Hypothalamus (tissue), 51 donors: ENCODE data around the gene KLHL29.

ENCODE experiments used
- DNase-seq, 51 donors: peaks; one replicate each; lab custom pipeline; 2025; lab: John Stamatoyannopoulos, UW

The KLHL29 gene

GRCh38 chr2:23696752-23697045 lies 311.7 kb downstream of the KLHL29 start:
- DNase-seq = peak in 2 of 51 donors; percentile 8 to 21

DNA sequence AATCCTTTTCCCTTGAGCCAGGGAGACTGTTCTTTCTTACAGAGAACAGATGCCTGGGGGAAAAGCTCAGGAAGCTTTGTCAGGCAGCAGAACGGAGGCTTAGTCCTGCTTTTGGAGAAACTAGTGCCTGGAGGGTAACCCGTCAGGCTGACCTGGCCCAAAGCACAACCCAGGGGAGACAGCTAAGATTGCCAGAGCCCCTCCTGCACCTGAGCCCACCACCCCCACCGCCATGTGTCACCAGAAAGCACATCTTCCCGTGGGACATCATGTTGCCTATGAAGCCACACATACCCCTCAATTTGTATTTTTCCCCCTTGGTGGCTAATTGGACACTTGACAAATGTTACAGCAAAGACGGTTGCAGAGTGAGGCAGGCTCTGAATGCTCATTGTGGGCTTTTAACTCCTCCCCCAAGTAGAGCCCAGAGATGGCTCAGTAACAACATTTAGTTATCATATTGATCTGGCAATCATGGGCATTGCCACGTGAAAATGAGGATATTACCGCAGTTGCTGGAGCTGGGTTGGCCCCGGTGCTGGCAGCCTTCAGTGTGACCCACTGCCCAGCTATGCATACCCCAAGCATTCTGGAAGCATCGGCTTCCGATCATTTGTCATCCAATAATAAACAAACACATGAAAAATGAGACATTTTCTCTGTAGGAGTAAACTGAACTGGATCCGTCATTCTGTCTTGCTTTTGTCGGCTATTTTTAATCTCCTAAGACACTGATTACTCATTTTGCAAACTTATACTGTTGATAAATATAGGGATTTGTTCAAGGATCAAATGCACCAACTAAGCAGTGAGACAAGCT lies 312.5 kb downstream of the KLHL29 start:
- DNase-seq = peak in 2 of 51 donors; percentile 10 to 21

DNA sequence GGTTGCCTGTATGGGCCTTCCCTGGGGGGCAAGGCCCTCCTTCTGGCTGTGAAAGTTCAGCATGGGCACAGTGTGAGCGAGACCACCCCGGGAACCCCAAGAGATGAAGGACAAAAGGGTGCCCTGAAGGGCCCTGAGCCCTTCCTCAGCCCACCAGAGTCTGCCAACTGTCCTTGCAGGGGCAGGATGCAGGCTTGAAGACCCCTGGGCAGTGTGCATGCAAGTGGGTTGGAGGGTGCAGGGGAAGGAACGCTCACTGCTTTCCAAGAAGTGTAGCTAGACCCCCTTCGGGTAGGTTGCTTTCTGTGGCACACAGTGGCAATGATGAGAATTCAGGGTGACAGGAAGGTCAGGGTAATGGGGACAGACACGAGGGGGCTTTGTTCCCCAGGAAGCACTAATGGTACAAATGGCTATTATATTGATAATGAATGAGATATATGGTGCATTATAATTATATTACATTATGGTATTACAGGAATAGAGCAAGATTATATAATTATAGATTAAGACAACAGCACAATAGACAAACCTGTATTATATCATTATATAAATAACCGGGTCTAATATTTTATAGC lies 313.2 kb downstream of the KLHL29 start:
- no peak for DNase-seq

DNA sequence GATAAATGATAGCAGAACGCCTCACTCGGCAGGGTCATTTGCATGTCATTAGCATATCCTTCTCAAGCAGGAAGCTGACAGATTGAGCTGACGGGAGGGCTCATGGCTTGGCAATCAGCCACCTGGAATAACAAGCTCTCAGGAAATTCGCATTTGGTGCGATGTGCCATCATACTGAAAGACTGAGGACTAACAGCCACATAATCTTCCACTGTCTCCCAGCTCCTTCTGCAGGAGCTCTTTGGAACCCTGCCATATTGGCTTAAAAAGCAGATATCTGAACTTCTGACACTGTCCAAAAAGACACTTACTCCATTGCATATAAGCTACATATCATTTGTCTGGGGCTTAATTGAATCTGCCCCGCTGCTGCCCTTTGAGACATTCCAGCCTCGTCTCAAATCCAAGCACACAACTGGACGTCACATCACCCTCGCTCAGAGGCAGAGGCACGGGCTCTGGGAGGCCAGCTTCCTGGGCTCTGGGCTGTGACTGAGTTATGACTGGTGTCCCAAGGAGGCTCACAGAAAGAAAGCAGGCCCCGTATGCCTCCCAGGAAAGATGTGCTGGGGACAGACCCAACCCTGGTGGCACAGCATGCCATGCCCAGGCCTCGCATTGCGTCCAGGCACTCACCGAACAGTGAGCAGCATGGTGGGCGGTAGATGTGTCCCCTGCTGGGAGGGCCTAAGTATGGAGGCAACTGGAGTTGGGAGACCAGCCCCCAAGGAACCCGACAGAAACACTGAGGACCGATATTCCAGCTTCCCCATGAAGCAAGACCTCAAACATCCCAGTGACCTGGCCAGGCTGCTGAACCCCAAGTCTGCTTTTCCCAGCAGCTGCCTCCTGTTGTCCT lies 314.0 kb downstream of the KLHL29 start:
- DNase-seq = peak in 6 of 51 donors; percentile 14 to 41 (median 22)

DNA sequence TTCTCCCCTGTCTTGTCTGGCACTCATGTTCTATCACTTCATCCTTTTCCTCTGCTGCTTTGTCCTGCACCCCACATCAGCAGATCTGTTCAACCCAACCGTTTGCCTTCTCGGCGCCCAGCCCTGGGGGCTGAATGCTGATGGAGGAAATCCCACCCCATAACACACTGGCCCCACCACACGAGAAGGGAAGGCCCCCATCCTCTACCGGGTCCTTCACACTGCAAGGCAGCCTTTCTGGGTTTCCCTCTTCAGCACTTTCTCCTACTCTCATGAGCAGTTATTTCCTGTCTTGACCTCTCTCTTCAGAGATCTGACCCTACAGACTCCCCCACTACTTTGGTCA lies 314.6 kb downstream of the KLHL29 start:
- no peak for DNase-seq

DNA sequence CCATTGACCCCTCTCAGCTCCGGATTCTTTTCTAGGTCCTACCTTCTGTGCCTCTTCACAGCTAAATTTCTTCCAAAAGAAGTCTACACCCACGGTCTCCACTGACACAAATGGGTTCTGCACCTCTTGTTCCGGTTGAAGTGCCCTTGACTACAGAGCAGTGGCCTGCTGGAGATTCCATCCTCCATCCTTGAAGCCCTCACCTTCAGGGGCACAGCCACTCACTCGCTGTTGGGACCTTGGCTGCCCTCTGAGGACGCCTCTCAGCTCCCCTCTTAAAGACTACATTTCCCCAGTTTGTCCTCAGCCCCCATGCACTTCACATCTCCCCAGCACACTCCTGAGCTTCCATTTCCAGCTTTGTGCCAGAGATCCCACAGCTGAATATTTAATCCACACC lies 315.6 kb downstream of the KLHL29 start:
- no peak for DNase-seq

DNA sequence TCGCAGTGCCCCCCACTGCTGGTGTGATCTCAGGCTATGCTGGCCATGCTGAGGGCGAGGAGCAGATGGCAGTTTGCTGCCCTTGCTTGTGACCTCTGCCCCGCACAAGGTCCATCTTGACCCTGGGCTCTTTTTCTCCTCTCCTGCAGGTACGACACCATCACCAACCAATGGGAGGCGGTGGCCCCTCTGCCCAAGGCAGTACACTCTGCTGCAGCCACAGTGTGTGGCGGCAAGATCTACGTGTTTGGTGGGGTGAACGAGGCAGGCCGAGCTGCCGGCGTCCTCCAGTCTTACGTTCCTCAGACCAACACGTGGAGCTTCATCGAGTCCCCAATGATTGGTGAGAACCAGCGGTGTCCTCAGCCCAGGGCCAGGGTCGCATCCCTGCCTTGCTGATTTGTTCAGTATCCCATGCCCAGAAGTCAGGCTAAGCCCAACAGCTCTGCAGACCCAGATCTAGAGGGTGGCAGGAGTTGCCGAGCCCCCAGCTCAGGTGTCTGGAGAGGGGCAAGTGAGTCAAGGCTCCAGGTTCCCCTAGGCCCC lies 318.1 kb downstream of the KLHL29 start:
- DNase-seq = no peak

DNA sequence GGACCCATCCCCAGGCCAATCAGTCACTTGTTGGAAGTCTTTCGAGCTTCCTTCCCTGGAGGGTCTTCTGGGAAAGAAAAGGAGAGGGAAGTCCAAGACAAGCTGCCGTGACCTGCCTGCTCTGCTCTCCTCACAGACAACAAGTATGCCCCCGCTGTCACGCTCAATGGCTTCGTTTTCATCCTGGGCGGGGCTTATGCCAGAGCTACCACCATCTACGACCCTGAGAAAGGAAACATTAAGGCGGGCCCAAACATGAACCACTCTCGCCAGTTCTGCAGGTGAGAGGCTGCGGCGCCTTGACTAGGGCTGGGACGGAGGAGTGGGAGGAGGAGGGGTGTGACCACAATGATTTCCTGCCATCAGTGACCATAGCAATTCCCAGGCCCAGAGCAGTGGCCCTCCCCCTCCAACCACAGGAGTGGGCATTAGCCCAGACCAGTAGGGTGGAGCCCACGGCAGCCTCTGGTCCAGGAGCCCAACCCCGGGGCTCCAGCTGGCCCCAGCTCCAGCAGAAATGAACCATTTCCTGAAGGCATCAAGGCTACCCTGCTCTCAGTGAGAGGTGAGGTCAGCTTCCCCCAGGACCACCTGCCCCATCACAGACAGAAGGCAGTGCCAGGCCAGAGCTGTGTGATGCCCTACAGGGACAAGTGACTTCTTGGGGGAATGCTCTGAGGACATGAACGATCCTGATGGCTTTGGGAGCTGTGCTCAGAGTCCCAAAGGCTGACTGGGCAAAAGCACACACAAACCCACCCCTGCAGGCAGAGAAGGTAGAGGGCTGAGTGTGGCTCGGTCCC lies 318.8 kb downstream of the KLHL29 start:
- no peak for DNase-seq

- peak in 1 of 51 donors; percentile 28 for DNase-seq
Observed at GRCh38 chr2:23705771-23706612, 321.0 kb downstream of the KLHL29 start.

DNA sequence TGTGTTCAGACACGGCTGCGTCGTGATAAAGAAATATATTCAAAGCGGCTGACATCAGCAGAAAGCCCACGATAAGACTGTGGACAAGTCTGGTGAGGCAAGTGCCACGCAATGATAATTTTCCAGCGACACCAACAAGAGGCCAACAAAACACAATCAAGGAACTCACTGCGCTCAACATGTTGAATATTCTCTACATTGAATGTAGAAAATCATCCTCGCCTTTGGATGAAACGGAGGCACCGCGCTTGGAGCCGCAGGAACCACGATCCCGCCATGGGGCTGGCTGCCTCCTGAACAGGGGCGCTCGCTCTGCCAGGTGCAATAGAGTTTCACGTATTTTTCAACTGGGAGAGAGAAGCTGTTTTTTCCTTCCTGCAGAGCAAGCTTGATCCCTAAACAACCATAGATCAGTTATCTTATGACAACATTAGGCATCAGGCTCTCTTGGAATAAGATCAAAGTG lies 321.7 kb downstream of the KLHL29 start:
- DNase-seq = no peak

DNA sequence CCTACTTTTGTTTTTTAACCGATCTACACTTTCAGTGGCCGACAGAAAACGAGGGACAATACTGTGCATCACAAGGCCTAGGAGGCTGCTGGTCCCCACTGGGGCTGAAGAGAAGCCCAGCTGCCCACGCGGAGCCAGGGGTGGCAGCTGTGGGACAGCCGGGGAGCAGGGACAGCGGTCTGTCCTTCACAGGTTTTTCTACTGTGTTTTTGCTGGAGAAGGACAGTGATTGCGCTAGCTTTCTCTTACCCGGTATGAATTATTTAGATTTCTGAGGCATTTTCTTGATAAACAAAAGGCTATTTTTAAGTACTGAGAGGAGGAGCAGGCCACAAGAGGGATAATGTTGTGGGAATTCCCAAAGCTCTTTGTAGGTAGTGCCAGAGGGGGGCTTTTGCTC lies 322.1 kb downstream of the KLHL29 start:
- DNase-seq = no peak

GRCh38 chr2:23708771-23709170 lies 323.8 kb downstream of the KLHL29 start:
- no peak for DNase-seq

- no peak for DNase-seq
Observed at GRCh38 chr2:23709311-23709710, 324.3 kb downstream of the KLHL29 start.

GRCh38 chr2:23711979-23712755 lies 327.2 kb downstream of the KLHL29 start:
- DNase-seq = no peak

GRCh38 chr2:23712756-23713151 lies 327.8 kb downstream of the KLHL29 start:
- no peak for DNase-seq

GRCh38 chr2:23713351-23713750 lies 328.4 kb downstream of the KLHL29 start:
- no peak for DNase-seq

DNA sequence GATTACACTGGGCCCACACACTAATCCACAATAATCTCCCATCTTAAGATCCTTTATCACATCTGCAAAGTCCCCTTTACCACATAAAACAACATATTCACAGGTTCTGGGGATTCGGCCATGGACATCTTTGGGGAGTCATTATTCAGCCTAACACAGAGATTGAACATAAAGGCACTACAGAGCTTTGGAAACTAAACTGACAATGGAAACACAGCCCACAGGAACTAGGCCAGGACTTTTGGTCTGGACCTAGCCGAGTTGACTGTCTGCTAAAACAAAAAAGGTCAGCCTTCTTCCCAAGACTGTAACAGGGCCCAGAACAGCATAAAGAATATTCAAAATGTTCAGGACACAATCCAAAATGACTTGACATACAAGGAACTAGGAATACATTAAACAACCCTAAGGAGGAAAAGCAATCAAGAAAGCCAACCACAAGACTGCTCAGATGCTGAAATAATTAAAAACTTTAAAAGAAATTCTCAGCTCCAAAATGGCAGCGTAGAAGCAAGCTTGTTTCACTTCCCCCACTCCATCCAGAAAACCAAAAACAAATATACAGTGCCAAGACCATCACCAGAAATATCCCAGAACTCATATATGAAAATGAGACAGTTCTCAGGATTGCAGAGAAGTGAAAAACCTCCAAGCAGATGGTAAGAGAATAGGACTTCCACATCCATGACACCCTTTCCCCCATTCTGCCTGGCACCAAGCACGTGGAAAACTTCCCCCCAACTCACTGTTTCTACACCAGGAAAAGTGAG lies 334.1 kb downstream of the KLHL29 start:
- DNase-seq = no peak

- no peak for DNase-seq
Observed at GRCh38 chr2:23719716-23720115, 334.7 kb downstream of the KLHL29 start.
